Activated CD4-positive, alpha-beta T cell treated with anti-CD3 and anti-CD28 coated beads, Interleukin-2, amount 50 U/mL, for 24 hours (primary cell): ENCODE measurements around the gene PCGF3.

ENCODE experiments used
- DNase-seq, 2 donors: peaks; one replicate each; pipeline ENCODE4 v3.0.0-alpha.2; 2020; ENCODE audit warnings: low read depth in 1 of 2, low spot score in 1 of 2

PCGF3 gene, protein sequence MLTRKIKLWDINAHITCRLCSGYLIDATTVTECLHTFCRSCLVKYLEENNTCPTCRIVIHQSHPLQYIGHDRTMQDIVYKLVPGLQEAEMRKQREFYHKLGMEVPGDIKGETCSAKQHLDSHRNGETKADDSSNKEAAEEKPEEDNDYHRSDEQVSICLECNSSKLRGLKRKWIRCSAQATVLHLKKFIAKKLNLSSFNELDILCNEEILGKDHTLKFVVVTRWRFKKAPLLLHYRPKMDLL

DNA sequence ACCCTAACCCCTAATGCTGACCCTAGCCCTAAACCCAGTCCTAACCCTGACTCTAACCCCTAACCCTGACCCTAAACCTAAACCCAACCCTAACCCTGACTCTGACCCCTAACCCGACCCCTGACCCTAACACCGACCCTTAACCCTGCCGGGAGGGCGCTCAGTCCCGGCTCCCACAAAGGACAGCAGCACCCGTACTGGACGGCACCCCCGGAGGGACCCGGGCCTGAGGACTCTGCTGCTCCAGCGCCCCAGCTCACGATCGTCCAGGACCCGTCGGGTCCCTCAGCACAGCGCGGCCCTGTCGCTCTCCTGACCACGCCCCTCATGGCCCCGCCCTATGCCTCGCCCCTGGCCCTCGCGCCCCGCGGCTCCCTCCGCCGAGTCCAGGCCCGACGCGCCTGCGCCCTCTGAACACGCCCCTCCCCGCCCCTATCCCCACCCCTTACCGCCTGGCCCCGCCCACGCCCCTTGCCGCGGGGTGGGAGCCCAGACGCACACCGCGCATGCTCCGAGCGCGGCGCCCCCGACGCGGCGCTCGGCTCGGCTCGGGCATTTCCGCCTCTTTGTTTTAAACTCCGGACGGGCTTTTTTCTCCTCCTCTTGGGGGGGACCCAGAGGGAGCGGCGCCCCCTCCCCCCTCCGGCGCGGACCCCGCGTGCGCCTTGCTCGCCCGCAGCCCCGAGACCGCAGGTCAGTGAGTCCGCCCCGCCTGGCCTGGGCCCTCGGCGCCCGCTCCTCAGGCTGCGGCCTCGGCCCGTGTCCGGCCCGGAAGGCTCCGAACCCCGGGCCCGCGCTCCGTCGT, at the start of gene PCGF3:
Gene PCGF3, plus strand, starts transcription at position 555 of the 805 bp plus-strand sequence. CDS start 27,849 bp downstream, outside the sequence.
- peak; percentile 94 to 97 for DNase-seq

DNA sequence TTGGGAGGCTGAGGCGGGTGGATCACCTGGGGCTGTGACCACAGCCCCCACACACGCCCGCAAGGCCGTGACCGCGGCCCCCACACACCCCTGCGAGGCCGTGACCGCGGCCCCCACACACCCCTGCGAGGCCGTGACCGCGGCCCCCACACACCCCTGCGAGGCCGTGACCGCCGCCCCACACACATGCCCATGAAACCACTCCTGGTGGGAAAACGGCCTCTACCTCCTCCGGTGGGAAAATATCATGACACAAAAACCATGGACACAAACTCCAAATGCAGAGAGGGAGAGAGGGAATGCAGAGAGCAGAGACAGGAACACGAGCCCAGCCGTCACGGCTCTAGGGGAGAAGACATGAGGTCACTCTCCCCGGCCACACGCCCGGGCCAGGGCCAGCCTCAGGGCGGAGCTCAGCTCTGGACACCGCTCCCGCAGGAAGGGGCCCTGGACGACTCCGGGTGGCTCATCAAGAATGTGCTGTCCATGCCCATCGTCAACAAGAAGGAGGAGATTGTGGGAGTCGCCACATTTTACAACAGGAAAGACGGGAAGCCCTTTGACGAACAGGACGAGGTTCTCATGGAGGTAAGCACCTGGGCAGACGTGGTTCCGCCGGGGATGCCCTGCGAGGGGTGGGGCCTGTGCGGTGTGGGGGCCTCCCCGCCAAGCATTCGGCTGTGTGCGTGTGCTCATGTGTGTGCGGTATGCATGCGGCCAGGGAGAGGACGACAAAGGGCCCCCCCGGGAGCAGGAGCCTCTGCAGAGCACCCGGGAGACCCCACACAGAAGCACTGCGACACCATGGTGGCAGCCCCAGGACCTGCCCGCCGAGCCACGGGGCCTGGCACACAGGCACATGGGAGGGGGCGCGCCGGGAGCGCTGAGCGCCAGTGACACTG, 48.9 kb upstream of the PCGF3 start:
- DNase-seq, result no peak

DNA sequence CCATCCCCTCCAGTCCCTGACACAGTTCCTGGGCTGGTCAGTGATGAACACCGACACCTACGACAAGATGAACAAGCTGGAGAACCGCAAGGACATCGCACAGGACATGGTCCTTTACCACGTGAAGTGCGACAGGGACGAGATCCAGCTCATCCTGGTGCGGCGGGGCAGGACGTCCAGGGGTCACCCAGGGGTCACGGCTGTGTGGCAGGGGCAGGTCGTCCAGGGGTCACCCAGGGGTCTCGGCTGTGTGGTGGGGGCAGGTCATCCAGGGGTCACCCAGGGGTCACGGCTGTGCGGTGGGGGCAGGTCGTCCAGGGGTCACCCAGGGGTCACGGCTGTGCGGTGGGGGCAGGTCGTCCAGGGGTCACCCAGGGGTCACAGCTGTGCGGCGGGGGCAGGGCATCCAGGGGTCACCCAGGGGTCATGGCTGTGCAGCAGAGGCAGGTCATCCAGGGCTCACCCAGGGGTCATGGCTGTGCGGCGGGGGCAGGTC, 48.2 kb upstream of the PCGF3 start:
- DNase-seq, result no peak

DNA sequence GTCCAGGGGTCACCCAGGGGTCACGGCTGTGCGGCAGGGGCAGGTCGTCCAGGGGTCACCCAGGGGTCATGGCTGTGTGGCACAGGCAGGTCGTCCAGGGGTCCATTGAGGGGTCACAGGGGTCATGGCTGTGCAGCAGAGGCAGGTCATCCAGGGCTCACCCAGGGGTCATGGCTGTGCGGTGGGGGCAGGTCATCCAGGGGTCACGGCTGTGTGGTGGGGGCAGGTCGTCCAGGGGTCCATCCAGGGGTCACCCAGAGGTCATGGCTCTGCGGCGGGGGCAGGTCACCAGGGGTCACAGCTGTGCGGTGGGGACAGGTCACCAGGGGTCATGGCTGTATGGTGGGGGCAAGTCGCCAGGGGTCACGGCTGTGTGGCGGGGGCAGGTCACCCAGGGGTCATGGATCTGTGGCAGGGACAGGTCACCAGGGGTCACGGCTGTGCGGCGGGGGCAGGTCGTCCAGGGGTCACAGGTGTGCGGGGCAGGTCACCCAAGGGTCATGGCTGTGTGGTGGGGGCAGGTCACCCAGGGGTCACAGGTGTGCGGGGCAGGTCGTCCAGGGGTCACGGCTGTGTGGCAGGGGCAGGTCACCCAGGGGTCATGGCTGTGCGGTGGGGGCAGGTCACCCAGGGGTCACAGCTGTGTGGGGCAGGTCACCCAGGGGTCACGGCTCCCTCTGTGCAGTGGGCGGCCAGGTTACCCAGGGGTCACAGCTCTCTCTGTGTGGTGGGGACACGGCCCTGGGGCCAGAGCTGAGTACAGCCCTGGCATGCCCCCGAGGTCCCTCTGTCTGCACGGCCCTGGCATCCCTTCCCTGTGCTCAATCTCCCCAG, 47.6 kb upstream of the PCGF3 start:
- DNase-seq, result no peak

DNA sequence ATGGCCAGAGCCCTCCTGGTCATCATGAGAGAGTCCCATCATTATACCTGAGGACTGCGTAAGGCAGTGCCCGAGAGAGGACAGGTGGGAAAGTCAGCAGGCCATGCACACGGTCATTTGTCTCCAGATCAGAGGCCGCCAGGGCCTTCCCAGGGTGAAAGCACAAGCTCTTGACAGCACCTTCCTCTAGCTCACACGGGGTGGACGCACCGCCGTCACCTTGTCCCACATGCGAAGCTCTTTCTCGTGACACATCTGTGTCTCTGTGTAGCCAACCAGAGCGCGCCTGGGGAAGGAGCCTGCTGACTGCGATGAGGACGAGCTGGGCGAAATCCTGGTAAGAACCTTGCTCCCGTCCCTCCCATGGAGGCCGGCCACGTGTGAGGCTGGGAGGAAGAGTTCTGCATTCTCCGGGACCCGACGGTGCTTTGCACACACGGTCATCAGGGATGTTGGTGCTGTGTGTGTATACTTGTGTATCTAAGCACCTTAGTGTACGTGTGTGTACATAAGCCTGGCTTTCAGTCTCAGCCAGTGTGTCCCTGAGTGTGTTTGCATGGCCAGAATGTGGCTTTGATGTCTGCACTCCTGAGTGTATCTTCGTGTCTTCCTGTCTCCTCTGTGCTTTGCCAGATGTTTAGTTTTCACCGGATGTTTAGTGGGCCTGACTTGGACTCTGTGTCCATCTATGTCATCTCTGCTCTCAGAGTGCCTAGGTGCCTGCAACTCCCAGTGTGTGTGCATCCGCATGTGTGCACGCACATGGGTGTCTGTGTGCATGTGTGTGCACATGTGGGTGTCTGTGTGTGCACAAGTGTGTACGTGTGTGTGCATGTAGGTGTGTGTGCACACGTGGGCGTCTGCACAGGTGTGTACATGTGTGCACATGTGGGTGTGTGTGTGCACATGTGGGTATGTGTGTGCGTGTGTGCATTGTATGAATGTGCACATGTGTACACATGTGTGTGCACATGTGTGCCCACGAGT, 46.7 kb upstream of the PCGF3 start:
- DNase-seq, result no peak

DNA sequence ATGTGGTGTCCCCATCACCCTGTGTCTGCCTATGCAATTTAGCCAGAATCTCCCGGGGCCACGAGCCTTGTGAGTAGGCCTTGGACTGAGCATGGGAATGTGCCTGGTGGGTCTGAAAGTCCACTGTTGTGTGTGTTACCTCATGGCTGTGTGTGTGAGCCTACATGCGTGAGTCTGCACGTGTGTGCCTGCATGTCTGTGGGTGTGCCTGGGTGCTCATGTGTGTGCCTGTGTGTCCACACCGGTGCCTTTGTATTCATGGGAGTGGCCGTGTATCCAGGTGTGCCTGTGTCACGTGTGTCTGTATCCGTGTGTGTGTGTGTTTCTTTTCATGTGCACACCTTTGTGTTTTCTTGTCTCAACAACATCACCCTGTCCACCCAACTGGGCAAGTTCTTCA, 45.8 kb upstream of the PCGF3 start:
- DNase-seq, result no peak

DNA sequence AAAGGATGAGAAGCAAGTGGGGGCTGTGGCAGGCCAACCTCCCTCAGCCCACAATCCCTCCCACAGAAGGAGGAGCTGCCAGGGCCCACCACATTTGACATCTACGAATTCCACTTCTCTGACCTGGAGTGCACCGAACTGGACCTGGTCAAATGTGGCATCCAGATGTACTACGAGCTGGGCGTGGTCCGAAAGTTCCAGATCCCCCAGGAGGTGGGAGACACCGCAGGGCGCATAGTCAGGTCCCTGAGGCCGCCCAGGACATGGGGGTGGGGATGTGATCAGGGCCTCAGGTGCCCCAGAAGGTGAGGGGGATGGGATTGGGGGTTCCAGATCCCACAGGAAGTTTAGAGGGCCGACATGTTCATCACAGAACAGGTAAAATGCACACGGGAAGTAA, 45.2 kb upstream of the PCGF3 start:
- no peak for DNase-seq

DNA sequence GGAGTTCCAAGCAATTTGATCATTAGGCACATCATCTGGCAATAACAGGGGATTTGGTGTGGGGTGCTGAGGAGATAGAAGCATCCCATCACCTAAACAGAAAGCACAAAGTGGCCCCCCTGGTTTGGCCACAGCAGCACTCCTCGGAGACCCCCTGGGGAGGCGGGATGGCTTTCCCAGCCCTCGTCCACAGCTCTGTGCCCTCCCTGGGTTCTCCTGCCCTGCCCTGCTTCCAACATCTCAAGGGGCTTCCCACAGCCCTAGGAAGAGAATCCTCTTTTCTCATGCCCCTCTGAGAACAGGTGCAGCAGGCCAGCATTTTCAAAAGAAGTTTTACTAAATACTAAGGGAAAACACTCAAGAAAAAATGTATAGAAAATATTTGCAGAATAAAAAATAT, 44.4 kb upstream of the PCGF3 start:
- no peak for DNase-seq

DNA sequence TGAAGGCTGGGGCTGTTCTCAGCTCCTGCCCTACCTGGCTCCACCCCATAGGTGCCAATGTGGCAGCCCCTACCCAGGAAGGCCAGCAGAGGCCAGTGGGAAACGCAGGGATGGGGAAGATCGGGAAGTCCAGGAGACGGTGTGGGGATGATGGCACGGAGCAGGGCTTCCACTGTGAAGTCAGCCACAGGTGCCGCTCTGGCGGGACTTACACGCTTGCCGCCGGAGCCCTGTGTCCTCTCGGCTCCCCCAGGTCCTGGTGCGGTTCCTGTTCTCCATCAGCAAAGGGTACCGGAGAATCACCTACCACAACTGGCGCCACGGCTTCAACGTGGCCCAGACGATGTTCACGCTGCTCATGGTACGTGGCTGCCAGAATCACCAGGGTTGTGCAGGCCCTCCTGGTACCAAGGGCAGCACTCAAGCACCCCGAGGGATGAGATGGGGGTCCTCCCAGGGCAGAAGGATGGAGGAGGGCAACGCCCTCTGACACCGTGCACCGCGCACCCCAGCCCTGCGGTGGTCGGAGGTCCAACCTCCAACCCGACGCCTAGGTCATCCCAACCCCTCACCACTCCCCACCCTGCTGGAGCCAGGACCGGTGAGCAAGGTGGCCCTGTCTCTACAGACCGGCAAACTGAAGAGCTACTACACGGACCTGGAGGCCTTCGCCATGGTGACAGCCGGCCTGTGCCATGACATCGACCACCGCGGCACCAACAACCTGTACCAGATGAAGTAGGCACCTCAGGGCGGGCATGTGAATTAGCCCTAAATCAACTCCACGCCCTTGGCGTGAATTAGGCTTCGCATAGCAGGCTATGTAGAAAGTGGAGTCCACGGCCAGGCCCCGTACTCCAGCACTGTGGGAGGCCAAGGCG, 43.5 kb upstream of the PCGF3 start:
- DNase-seq, result no peak

DNA sequence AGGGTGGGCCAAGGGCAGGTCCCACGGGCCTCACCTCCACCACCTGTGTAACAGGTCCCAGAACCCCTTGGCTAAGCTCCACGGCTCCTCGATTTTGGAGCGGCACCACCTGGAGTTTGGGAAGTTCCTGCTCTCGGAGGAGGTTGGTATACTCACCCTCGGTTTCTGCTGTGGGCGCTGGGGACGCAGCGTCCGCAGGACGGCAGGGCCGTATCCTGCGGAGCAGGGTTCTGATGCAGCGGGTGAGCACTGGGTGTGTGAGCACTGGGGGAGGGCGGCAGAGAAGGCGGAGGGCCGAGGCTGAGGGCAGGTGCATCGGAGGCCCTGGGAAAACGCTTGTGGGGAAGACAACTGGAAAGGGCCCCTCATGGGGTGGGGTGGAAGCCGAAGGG, 42.6 kb upstream of the PCGF3 start:
- no peak for DNase-seq

DNA sequence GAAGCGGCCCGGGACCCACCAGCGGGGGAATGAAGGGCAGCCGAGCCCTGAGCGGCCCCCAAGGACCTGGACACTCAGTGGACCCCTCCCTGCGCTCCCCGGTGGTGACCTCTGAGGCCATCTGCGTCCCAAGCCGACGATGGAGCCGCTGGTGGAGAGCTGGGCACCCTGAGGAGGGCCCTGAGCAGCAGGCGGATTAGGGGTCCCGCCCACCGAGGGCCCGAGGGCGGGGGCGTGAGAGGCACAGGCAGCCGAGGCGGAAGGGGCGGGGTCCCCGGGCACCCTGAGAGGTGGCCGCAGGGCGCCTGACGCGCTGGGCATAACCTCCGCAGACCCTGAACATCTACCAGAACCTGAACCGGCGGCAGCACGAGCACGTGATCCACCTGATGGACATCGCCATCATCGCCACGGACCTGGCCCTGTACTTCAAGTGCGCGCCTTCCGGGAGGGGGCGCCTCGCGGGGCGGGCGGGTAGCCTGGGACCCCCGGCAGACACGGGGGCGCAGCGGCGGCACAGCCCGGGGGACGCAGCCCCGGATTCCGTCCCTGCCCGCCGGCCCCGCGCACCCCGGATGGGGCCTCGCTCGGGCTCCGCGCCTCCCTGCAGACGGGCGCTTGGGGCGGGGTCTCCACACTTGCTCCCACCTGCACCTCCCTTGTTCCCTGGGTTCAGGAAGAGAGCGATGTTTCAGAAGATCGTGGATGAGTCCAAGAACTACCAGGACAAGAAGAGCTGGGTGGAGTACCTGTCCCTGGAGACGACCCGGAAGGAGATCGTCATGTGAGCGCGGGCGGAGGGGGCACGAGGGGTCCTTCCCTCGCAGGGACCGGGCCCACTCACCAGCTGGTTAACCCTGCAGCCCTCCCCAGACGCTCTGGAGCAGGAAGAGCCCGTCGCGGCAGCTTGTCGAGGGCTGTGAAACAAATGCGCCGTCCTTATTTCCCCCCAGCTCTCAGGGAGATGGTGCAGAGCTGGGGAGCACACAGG, 41.9 kb upstream of the PCGF3 start:
- peak; percentile 52 to 53 for DNase-seq

DNA sequence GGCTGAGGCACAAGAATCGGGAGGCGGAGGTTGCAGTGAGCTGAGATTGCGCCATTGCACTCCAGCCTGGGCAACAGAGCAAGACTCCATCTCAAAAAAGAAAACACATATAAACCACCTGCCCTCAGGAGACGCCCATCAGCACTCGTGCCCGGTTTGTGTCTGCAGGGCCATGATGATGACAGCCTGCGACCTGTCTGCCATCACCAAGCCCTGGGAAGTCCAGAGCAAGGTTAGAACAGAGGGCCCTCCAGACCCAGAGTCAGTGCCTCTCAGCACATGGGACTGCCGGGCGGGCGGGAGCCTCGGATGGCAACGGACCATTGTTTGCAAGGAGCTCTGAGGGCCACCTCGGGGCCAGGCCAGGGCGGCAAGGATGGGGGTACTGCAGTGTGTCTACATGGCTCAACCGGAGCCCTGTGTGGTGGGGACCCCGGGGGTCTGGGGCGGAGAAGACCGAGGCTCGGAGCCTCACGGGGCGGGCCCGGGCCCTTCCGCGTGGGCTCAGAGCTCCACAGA, 40.9 kb upstream of the PCGF3 start:
- no peak for DNase-seq

DNA sequence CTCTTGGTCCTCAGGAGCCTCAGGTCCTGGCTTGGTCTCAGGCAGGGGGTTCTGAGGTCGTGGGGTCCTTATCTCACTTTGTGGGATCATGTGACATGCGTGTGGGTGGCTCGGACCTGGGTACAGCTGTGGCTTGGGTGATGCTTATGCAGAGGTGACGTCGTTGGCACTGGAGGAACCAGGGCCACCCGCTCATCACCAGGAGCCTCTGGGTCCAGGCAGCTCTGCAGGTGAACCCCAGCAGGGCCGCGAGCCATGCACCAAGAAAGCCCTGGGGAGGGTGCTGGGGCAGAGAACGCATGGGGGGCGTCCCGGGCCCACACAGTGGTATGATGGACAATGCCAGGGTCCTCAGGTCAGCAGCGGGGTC, 40.3 kb upstream of the PCGF3 start:
- DNase-seq, result no peak

DNA sequence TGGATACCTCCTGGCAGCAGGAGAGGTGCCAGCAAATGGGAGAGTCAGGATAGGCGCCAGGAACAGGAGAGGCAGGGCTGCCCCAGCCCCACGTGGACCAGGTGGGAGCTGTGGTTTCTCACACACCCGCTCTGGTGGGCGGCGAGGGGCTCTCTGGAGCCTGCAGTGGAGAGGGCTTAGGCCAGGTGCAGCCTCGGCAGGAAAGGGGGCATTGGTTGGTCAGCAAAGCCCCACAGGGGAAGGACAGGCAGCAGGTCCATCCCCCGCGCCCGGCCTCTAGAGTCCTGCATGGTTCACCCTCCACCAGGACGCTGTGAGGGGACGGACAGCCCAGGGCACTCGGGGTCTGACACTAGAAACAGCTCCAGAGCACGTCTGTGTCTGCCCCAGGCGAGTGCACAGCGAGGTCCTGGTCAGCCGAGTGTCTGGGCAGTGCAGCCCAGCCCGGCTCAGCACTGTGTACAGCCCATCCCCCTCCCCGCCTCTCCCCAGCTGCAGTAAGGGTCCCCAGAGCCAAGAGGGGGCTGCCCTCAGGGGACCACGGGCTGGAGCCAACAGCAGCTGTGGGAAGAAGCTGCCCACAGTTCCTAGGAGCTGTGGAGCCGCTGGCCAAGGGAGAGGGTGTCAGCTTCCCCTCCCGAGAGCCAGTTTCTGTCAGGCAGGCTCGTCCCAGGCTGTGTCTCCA, 39.7 kb upstream of the PCGF3 start:
- DNase-seq, result no peak

DNA sequence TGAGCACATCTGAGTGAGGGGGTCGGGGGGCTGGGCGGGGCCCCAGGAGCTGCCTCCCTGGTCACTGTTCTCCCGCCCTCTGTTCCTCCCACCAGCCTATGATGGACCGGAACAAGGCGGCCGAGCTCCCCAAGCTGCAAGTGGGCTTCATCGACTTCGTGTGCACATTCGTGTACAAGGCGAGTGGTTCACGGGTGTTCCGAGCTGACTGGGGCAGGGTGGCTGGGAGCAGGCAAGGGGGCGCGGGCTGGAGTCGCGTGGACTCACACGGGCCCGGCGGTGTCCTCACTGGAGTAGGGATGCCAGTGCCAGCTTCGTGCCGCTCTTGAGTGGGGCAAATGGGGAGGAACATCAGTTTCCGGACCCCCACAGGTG, 39.2 kb upstream of the PCGF3 start:
- no peak for DNase-seq

DNA sequence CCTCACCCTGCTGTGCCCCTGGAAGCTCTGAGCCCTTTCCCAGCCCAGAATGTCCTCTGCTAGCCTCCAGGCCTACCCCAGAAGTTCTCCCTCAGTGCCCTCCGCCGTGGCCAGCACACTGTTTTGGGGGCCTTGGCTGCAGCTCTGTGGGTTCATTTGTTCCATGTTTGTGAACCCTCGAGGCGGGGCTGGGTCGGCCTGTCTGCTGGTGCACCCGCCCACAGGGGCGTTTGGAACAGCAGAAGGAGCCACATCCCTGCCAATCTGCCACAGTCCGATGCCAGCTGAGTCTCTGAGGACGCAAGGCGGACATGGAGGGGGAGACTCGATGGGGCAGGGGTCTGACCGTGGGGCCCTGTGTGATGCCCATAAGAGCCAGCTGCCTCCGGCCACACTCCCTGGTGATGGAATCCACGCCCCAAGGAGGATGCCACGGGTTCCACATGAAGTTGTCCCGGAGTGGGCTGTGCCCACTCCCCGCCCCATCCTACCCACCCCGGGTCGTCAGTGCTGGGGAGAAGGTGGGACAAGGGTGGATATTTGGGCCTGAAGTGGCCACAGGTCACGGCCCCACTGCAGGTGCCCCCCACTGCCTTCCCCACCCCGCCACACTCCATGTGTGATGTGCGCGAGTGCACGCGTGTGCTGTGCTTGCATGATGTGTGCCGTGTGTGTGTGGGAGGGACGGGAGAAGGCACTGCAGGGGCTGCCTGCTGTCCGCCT, 38.6 kb upstream of the PCGF3 start:
- DNase-seq, result no peak
